ENCODE data around the gene RTBDN. TPM values are rescaled to one million over a fixed set of nuclear protein-coding genes. Genes with fewer than 3 reads are reported as not detected.
A peak's percentile ranks its signal among the peaks of the same experiment; 100 is the strongest.

Gene RTBDN
- total RNA-seq, 2 experiments from 2014 or later = not detected

DNA sequence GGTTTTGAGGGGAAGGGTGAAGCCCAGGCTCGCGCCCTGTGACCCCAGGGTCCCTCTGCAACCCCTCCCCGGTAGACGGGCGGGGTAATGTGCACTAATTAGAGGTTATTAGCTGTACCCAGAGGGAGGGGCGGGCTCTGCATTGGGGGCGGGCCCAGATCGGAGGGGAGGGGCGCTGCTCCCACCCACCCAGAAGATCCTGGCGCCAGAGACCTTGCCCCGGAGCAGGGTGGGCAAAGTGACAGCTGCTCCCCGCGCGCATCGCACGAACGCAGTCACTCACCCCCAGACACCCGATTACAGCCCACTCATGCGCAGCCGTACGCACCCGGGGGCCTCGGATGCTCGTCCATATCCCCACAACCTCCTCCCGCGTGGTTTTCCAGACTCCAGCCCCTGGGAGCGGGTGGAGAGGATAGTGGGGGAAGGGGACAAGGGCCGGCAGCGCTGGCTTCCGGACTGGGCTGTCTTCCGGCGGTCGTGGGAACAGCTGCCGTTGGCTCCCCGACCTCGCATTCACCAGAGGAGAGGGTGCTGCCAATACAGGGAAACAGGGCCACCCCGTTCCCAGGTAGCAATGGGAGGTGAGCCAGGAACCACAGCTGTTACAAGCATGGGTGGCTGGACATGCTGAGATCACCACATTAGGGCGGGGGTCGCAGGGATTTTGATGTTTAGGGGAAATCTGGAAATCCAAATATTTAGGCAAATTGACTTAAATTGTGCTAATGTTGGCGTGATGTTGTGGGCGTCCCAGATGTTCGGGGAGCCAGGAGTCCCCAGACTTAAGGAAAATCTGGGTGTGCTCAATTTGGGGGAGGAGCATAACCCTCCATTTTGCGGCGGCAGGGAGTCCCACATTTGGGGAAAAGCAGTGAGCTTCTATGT, 56.1 kb downstream of the RTBDN start:
- POLR2A ChIA-PET = interaction anchor here (1.3 to 8.4 kb wide), 8 partner anchors 10 to 97 kb away, joined by 3 to 301 read pairs (median 8); partner anchors contain the start of genes GET3, JUNB, PRDX2 and RNASEH2A
- peak overlapping the region; percentile 90 for H3K4me3 Mint-ChIP-seq
- Histone ChIP-seq H3K36me3 (ENCODE audit: insufficient read depth, low read length) (no peaks in the 10 kb centered on the region), H3K4me3 (ENCODE audit: low read length) (peak overlapping the region; percentile 84), H3K27ac (ENCODE audit: low read depth in 1 of 2, low read length in 2 of 2) (peak overlapping the region; percentile 82 to 85), H3K4me1 (ENCODE audit: insufficient read depth, low read length) (peaks cover 71% of the 10 kb centered on the region), H3K9me3 (ENCODE audit: control insufficient read depth in 1 of 2, insufficient read depth in 1 of 2, low read length in 2 of 2) (no peaks in the 10 kb centered on the region), H3K27me3 (ENCODE audit: control insufficient read depth in 1 of 2, insufficient read depth in 2 of 2, low read length in 2 of 2) (no peaks in the 10 kb centered on the region)
- CTCF ChIA-PET = interaction anchor here (0.9 to 6.5 kb wide), 11 partner anchors 11 to 164 kb away, joined by 3 to 178 read pairs (median 4); partner anchors contain the start of genes GET3, JUNB, PRDX2 and THSD8
- peak in 9 of 14 experiments; percentile 20 to 69 (median 49) for DNase-seq
- H3K9me3 Mint-ChIP-seq = no peaks in the 10 kb centered on the region
- peak overlapping the region; percentile 94 for H3K27ac Mint-ChIP-seq
- intact Hi-C loops (cut with DNase I, micrococcal nuclease) = no loop called here
- H3K27me3 Mint-ChIP-seq = no peaks in the 10 kb centered on the region
- TF ChIP-seq, protein P1, sequence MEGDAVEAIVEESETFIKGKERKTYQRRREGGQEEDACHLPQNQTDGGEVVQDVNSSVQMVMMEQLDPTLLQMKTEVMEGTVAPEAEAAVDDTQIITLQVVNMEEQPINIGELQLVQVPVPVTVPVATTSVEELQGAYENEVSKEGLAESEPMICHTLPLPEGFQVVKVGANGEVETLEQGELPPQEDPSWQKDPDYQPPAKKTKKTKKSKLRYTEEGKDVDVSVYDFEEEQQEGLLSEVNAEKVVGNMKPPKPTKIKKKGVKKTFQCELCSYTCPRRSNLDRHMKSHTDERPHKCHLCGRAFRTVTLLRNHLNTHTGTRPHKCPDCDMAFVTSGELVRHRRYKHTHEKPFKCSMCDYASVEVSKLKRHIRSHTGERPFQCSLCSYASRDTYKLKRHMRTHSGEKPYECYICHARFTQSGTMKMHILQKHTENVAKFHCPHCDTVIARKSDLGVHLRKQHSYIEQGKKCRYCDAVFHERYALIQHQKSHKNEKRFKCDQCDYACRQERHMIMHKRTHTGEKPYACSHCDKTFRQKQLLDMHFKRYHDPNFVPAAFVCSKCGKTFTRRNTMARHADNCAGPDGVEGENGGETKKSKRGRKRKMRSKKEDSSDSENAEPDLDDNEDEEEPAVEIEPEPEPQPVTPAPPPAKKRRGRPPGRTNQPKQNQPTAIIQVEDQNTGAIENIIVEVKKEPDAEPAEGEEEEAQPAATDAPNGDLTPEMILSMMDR (IDR thresholded peaks at IDR 0.05) = no peak
- no peaks in the 10 kb centered on the region for H3K36me3 Mint-ChIP-seq (ENCODE audit: low read depth)
- peaks cover 47% of the 10 kb centered on the region for H3K4me1 Mint-ChIP-seq (ENCODE audit: low read depth)
- no peak for ATAC-seq (ENCODE audit: poor library complexity)

DNA sequence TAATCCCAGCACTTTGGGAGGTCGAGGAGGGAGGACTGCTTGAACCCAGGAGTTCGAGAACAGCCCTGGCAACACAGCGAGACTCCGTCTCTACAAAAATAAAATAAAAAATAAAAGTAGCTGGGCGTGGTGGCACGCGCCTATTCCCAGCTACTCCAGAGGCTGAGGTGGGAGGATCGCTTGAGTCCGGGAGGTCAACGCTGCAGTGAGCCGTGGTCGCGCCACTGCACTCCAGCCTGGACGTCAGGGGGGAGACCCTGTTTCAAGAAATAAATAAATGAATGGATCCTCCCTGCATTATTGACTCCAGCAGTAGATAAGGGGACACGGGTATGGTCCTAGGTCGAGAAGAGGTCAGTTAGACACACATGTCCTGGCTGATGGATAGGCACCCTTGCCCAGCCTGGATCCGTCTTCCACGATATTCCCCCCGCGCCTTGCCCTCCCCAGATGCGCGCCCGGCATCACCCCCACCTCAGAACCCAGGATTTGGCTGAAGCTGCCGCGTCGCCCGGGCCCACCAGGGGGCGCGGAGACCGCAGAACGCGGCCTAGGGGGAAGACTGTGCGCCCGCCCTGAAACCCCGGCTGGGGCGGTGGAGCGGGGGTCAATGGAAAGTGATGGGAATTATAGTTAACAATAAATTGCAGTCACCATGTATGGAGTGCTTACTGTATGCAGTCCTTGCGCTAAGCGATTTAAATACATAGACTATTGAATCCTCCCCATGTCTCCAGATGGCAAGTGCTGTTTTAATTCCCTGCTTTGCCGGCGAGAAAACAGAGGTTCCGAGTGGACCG, 57.0 kb downstream of the RTBDN start:
- DNase-seq (peak; percentile 67 to 91 (median 78)), ATAC-seq (ENCODE audit: poor library complexity) (peak; percentile 4)
- peaks cover 47% of the 10 kb centered on the region for H3K4me1 Mint-ChIP-seq (ENCODE audit: low read depth)
- Histone ChIP-seq H3K27ac (ENCODE audit: low read depth in 1 of 2, low read length in 2 of 2) (peak overlapping the region; percentile 82 to 85), H3K9me3 (ENCODE audit: control insufficient read depth in 1 of 2, insufficient read depth in 1 of 2, low read length in 2 of 2) (no peaks in the 10 kb centered on the region), H3K27me3 (ENCODE audit: control insufficient read depth in 1 of 2, insufficient read depth in 2 of 2, low read length in 2 of 2) (no peaks in the 10 kb centered on the region), H3K36me3 (ENCODE audit: insufficient read depth, low read length) (no peaks in the 10 kb centered on the region), H3K4me1 (ENCODE audit: insufficient read depth, low read length) (peaks cover 63% of the 10 kb centered on the region), H3K4me3 (ENCODE audit: low read length) (peak overlapping the region; percentile 84)
- H3K27me3 Mint-ChIP-seq = no peaks in the 10 kb centered on the region
- ChIA-PET CTCF (interaction anchor here (0.6 to 6.5 kb wide), 16 partner anchors 10 to 163 kb away, joined by 3 to 178 read pairs (median 4); partner anchors contain the start of genes GET3, JUNB, PRDX2 and RNASEH2A), POLR2A (interaction anchor here (1.0 to 8.4 kb wide), 9 partner anchors 10 to 97 kb away, joined by 3 to 301 read pairs (median 7); partner anchors contain the start of genes GET3, JUNB, PRDX2 and RNASEH2A)
- no peaks in the 10 kb centered on the region for H3K9me3 Mint-ChIP-seq
- intact Hi-C loops (cut with DNase I, micrococcal nuclease) = loop anchor here (1.0 kb wide), 1 partner anchor 19 kb away; no protein-coding TSS in a partner anchor
- peak overlapping the region; percentile 90 for H3K4me3 Mint-ChIP-seq
- TF ChIP-seq, protein P1 (IDR thresholded peaks at IDR 0.05) = peak; percentile 97
- no peaks in the 10 kb centered on the region for H3K36me3 Mint-ChIP-seq (ENCODE audit: low read depth)
- peak overlapping the region; percentile 94 for H3K27ac Mint-ChIP-seq

Small RNA genes within 50 kb of the gene (microRNA-seq; reads per million reads assigned to microRNA genes)
- gene MIR5684 (ENCODE audit: borderline microRNAs expressed, borderline replicate concordance) (not detected), gene MIR6794 (ENCODE audit: borderline microRNAs expressed, borderline replicate concordance) (not detected)

Other genes starting within 250 kb of the RTBDN start
- gene ZNF490, start 223.8 kb downstream of the RTBDN start, total RNA-seq = 1 to 10 TPM; 6.2 to 7.1 TPM
- gene ZNF791, start 223.7 kb downstream of the RTBDN start, total RNA-seq = 100 to 1,000 TPM; 102 to 103 TPM
- 100 to 1,000 TPM in 1 of 2 experiments, 10 to 100 TPM in 1; 95.9 to 109 TPM for gene MAN2B1, start 167.8 kb downstream of the RTBDN start, total RNA-seq
- 1 to 10 TPM; 6.5 to 6.6 TPM for gene WDR83, start 167.8 kb downstream of the RTBDN start, total RNA-seq
- gene DHPS, start 152.7 kb downstream of the RTBDN start, total RNA-seq = 100 to 1,000 TPM; 112 to 113 TPM
- gene GNG14, start 146.6 kb downstream of the RTBDN start, total RNA-seq = not detected
- gene FBXW9, start 137.9 kb downstream of the RTBDN start, total RNA-seq = 1 to 10 TPM; 2.2 to 2.4 TPM
- gene TNPO2, start 110.6 kb downstream of the RTBDN start, total RNA-seq = 10 to 100 TPM; 47.3 to 47.4 TPM
- gene TRIR, start 99.9 kb downstream of the RTBDN start, total RNA-seq = 100 to 1,000 TPM; 194 to 201 TPM
- 10 to 100 TPM; 13.9 to 14.5 TPM for gene GET3, start 97.1 kb downstream of the RTBDN start, total RNA-seq
- not detected for gene BEST2, start 82.8 kb downstream of the RTBDN start, total RNA-seq
- gene HOOK2, start 59.0 kb downstream of the RTBDN start, total RNA-seq = 10 to 100 TPM; 14.8 to 17.0 TPM
- 1,000 to 10,000 TPM; 2,467 to 2,518 TPM for gene JUNB, start 43.1 kb downstream of the RTBDN start, total RNA-seq
- 10 to 100 TPM; 59.7 to 65.9 TPM for gene PRDX2, start 32.8 kb downstream of the RTBDN start, total RNA-seq
- gene THSD8, start 32.5 kb downstream of the RTBDN start, total RNA-seq = 1 to 10 TPM in 1 of 2 experiments, not detected in 1; 1.3 TPM
- 1 to 10 TPM; 1.5 to 2.7 TPM for gene RNASEH2A, start 28.0 kb downstream of the RTBDN start, total RNA-seq
- gene MAST1, start 3.9 kb upstream of the RTBDN start, total RNA-seq = under 1 TPM; 0.22 to 0.60 TPM
- 10 to 100 TPM; 10.4 to 11.1 TPM for gene DNASE2, start 46.9 kb upstream of the RTBDN start, total RNA-seq
- gene KLF1, start 52.6 kb upstream of the RTBDN start, total RNA-seq = not detected
- 10 to 100 TPM; 39.2 to 42.1 TPM for gene GCDH, start 56.6 kb upstream of the RTBDN start, total RNA-seq
- gene SYCE2, start 84.7 kb upstream of the RTBDN start, total RNA-seq = 1 to 10 TPM; 2.1 to 3.5 TPM
- 10 to 100 TPM; 17.2 TPM for gene FARSA, start 99.1 kb upstream of the RTBDN start, total RNA-seq
- gene CALR, start 104.0 kb upstream of the RTBDN start, total RNA-seq = 100 to 1,000 TPM; 558 to 559 TPM
- gene RAD23A, start 111.3 kb upstream of the RTBDN start, total RNA-seq = 10 to 100 TPM; 90.0 to 92.7 TPM
- gene GADD45GIP1, start 122.6 kb upstream of the RTBDN start, total RNA-seq = 10 to 100 TPM; 12.1 to 12.8 TPM
- not detected for gene DAND5, start 135.0 kb upstream of the RTBDN start, total RNA-seq
- gene NFIX, start 160.9 kb upstream of the RTBDN start, total RNA-seq = 1 to 10 TPM; 3.0 to 3.3 TPM